Posterior cingulate gyrus (tissue), 11 donors: Measurements from ENCODE around the gene LYRM4.

ENCODE experiments used
- DNase-seq, 10 donors: peaks; one replicate each; pipeline versions ENCODE4 v3.0.0 to v3.0.0-alpha.2; 2020 to 2021; ENCODE audit warnings: mixed read lengths in 3 of 10
- intact Hi-C: fragments of 100-400 bp; cut with DNase I; formaldehyde crosslinking; loops from one replicate; pipeline ENCODE4 v1.15.1; 2023

Gene LYRM4

DNA sequence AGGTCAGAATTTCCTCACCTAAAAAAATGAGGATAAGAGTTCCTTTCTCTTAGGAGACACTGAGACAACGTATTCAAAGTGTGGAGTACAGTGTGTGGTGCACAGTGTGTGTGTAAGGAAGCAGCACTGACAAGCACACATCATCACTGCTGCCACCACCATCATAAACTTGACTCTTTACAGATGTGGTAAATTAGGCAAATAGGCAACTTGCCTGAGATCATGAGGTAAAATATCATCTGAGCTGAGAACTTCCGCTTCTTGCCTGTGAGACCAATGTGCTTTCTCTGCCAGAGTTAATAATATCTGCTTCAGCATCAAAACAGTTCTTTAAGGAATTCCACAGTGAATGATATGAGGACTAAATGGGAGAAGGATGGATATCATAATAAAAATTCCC, 52.7 kb downstream of the LYRM4 start:
- intact Hi-C loops = no loop called here
- DNase-seq = no peak

DNA sequence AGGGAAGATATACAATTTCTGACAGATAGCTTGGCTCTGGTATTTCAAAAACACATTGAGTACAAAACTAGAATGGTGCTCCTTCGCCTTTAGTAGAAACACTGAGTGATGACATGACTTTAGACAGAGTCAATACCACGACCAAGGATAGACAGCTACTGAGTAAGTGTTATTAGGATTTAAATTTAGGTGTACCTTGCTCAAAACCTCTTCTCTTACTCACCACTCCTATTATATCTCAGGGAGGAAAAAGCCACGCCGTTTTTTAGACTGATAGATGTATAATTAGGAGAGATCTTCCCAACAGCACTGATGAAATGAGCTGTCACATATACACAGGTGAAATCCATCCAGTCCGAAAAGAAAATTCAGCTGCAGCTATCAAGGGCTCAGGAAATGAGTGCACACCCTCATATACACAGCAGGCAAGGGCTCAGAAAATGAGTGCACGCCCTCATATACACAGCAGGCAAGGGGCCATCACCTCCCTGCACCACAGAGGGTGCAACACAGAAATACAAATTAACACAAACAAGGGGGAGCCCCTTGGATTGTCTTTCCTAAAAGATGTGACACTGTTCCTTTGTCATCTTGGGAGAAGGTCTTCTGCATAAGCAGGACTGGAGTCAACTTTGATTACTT, 53.7 kb downstream of the LYRM4 start:
- no peak for DNase-seq
- intact Hi-C loops = no loop called here

DNA sequence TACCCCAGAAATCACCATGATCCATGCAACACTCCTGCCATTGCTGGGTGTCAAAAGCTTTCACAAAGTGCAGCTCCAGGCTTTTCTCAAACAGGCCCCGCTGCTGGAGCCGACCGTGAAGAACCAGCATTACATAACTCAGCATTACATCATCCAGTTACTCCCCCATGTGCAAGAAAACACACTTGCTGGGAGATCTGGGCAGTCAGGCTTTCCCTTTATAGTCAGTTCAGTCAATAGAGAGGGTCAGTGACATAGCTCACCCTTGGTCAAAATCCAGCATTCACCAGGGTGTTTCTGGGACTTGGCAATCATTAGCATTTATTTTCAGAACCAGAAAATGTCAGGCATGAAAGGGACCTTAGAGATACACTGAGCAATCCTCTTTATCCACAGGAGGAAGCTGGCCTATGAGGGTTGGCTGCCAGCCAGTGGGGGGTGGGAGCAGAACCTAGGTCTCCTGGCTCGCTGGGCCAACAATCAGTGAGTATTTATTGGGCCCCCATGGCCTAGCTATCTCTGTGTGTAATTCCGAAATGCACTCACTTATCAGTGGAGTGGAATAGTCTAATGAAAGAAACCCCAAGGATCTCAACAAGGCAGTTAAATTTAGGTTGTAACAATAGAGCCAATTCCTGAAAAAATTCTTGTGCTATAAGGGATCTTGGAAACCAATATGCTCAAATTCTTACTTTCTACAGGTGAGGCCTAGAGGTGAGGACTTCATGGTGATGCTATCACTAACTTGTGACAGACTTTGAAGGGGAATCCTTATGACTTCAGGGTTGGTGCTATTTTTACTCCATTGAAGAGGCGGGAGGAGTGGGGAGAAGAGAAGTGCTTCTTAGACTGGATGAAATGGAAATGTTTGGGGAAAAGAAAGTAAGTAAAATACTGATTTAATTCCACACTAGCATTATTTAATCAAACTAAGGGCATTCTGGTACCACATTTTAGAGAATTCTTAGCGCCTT, 54.6 kb downstream of the LYRM4 start:
- intact Hi-C loops = no loop called here
- peak; percentile 48 to 94 (median 63) for DNase-seq

DNA sequence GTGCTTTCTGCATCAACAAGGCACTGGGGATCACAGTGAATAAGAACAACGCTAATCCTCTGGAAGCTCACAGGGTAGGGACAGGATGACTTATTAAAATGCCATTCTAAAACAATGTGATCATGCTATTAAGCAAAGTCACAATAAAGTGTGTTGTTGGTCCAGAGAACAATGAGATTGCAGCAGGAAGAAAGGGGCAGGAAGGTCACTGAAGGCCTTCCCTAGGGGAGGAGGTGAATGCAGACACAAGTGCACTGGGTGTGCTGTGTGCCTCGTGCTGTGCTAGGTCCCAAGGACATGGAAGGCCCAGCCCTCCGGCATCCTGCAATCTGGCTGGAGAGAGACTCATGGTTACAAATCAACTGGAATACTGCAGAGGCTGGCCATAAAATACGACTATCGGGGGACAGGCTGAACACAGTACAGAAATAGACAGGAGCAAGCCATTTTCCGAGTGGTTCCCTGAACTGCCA, 55.7 kb downstream of the LYRM4 start:
- DNase-seq = peak in 1 of 10 donors; percentile 35
- intact Hi-C loops = no loop called here

DNA sequence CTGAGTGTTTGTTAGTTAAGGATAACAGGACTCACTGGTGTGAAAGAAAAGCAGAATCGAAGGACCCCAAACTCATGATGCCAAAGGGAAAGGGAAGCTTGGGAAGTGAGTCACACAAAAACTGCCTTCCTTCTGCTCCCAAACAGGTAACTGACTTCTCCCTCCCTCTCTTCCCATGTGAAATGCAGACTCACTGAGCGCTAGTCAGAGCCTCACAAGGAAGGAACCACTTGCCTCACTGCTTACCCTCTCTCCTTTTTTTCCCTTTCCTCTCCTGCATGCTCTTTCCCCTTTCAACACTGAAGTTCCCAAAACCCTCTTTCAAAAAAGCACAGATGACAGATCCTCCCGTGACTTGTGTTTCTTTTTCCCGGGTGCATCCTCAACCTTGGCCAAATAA, 56.4 kb downstream of the LYRM4 start:
- no peak for DNase-seq
- intact Hi-C loops = no loop called here

DNA sequence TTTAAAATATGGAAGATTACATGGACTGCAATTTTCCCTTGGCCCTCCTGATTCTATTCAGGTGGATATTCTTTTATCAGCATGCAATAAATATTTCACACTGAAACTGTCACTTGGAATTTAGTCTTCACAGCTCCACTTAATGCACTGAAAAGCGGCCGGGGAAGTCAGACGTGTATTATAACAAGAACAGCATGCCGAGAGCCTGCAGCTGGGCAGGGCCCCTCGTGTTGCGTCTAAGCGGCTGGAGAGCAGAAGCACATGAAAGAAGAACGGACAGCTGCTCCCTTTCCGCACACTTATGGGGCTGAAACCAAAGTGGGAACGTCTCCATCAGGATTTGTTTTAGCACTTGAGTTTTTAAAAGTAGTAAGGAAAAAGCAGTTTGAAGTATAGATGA, 57.2 kb downstream of the LYRM4 start:
- intact Hi-C loops = no loop called here
- peak in 4 of 10 donors; percentile 20 to 89 (median 64) for DNase-seq

DNA sequence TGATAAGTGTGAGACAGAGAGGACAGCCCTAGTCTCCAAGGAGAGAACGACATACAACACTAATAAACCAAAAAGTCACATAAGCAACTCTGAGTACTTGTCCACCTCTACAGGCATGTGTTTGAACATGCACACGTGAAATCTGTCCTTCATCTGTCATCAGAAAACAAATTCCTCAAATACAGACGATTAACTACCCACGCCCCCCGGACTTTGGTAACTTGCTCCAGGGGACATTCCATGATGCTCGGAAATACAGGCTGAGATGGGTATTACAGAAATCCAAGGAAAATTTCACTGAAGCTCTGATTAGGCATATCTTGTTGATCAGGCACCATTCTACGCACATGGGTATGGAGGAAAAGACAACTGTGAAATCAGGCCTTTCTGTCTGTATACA, 57.8 kb downstream of the LYRM4 start:
- intact Hi-C loops = no loop called here
- no peak for DNase-seq

DNA sequence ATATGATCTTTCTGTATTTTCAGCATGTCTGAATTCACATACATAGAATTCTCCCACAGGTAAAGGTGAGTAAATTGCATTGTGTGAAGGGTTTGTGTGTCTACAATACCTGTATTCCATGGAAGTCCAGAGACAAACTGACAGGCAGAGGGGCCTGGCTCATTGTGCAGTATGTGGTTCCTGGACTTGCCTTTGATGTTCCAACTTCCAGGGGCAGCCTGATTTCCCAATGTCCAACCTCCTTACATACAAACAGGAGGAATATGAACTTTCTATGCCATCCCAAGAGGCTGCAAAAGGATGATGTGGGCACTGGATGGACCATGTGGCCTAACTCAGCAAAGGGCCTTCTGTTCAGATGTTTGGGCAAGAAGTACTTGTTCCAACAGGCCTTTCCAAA, 58.5 kb downstream of the LYRM4 start:
- DNase-seq = no peak
- intact Hi-C loops = no loop called here

DNA sequence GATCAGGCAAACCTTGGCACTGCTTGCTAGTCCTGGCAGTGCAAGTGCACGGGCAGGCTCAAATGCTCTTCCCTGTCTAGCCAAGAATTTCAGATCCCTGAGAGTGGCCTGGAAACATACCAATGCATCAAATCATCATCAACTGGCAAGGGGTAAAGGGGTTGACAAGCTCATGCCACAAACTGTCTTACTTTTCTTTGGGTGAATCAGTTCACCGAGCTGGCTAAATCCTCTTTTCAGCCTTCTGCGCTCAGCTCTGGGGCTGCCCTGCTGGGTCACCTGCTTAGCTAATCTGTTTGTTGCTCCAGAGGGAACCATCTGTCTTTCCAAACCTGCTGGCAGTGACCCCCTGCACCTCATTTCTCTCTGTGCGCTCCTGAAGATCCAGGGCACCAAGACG, 59.5 kb downstream of the LYRM4 start:
- intact Hi-C loops = no loop called here
- no peak for DNase-seq

DNA sequence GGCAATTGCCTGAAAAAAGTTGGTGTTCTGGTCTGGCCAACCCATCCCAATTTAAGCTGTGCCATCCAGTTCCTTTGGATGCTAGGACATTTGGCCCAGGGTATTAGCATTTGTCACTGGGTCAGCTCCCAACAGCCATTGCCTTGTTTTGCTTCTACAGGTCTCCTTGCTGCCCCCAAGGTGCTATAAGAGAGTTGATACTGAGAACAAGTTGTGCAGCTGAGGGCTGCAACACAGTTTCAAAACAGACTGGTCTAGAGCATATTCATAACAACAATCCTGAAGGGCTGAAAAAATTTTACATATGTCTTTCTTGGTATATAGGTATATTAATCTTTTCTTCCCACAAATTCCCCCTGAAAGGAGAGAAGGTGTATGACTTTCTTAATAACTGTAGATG, 61.0 kb downstream of the LYRM4 start:
- no peak for DNase-seq
- intact Hi-C loops = loop anchor here (5.0 kb wide), 1 partner anchor 37 kb away; no protein-coding TSS in a partner anchor

DNA sequence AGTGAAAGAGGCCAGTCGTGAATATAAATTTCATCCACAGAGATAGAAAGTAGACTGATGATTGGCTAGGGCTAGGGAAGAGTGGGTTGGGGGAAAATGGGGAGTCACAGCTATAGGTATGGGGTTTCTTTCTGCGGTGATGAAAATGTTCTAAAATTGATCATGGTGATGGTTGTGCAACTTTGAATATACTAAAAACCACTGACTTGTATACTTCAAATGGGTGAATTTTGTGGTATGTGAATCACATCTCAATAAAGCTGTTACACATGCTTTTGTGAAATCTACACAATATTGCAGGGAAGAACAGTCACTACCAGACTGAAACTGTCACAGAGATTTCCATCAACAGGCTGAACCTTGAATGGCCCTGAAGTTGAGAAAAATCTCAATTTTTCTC, 61.5 kb downstream of the LYRM4 start:
- intact Hi-C loops = loop anchor here (5.0 kb wide), 1 partner anchor 37 kb away; no protein-coding TSS in a partner anchor
- no peak for DNase-seq

DNA sequence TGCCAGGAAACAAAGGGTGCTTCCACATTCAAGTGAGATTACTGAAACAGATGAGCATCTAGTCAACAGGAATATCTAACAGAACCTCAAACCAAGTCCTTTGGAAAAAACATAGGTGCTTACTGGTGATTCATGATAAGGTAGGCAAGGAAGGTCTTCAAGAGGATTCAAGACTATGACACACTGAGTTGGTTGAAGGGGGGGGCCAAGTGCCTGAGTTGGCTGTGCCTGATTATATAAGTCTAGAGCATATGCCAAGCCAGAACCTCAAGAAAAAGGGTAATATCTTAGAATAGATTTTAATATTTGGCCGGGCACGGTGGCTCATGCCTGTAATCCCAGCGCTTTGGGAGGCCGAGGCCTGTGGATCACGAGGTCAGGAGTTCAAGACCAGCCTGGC, 63.7 kb downstream of the LYRM4 start:
- DNase-seq = no peak
- intact Hi-C loops = loop anchor here (5.0 kb wide), 1 partner anchor 35 kb away; no protein-coding TSS in a partner anchor

DNA sequence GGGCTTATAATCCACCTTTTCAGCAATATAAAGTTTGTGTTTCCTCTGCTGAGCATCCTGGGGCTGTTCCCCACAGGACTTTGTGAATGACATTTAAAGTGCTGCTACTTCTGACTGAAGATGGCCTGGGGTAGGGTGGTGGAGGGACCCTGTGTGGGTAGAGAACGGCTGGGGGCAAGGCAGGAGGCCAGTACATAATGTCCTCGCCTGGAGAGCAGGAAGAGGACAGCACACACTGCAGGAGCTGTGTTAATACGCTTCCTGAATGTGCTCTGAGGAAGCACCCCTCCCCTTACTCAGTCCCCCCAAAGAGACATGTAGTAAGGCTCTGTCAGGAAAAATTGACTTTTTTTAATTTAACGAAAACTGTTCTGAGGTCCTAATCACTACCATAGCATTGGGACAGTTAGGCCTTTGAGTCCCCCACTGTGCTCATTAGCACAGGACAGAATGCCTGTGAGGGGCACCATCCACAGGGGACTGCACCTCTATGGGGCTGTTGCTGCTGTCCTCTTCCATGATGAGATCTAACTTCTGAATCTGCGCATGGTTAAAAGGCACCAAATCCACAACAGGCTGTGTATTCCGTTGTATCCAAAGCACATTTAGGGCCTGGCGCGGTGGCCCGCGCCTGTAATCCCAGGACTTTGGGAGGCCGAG, 68.5 kb downstream of the LYRM4 start:
- intact Hi-C loops = no loop called here
- no peak for DNase-seq

DNA sequence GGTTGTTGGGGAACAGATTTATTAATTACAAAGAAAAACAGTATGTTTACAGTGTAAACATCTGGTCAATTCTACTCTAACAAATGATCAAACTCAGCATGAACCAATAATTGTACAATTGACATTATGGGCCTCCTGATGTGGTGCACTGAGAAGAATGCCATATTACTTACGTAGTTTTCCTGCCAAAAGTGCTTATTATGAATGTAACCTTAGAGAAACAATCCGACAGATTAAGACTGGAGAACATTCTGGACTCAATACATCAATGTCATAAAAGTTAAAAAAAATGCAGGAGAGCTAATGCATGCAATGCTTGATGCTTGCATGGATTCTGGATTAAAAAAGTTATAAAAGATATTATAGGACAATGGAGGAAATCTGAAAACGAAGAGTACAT, 69.0 kb downstream of the LYRM4 start:
- DNase-seq = no peak
- intact Hi-C loops = no loop called here

DNA sequence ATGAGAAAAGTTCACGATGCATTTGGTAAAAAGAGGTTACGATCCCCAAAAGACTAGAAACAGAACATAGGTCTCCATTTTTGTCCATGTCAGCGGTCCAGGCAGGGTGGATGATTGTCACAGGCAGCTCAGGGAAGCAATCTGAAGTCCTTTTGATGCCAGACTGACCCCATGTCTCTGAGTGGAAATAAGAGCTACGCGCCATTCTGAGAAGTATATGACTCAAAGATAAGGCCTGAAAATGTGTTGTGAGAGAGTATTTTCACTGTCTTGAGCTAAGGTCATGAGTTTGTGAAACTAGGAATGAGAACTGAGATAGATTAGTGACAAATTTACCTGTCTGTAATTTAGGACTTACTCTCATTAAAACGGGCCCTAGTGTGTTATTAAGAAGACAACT, 69.5 kb downstream of the LYRM4 start:
- intact Hi-C loops = no loop called here
- no peak for DNase-seq

DNA sequence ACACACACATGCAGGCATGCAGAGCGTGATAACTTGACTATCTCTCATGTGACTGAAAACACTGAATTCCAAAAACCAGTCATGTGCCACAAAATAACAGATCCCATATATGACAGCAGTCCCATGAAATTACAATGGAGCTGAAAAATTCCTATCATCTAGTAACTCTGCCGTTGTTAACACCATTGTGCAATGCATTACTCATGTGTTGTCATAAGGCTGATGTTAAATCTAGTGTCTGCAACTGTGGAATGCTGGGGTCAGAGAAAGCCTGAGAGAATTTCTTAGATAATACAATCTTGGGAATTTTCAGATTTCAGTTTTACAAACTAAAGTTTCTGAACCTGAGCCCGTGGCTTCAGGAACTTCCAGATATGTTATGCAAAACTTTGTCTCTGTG, 70.2 kb downstream of the LYRM4 start:
- intact Hi-C loops = no loop called here
- no peak for DNase-seq

DNA sequence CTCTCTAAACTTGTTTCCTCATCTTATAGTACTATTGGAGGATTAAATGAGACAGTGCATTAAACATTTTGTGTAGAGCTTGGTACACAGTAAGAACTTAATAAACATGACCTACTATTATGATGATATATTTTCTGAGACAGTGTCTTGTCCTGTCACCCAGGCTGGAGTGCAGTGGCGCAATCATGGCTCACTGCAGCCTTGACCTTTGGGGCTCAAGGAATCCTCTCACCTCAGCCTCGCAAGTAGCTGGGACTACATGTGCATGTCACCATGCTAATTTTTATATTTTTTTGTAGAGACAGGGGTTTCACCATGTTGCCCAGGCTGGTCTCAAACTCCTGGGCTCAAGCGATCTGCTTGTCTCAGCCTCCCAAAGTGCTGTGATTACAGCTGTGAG, 72.1 kb downstream of the LYRM4 start:
- intact Hi-C loops = no loop called here

DNA sequence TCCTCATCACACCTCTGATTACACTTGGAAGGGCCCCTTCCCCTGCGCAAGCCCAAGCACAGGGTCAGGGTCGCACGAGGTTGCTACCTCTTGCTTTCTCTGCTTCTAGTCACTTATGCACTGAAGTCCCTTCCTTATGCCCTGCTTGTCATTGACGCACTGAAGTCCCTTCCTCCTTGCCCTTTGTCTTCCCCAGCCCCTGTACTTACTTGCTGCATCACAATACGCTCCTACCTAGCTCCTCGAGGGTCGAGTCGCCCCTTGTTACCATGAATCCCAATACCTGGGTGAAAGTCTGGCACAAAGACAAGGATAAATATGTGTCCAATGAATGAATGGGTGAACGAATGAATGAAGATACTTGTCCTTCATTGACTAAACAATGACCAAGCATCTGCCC, 75.9 kb downstream of the LYRM4 start:
- intact Hi-C loops = no loop called here
- no peak for DNase-seq

More for the DNA sequence above, 72.1 kb downstream of the LYRM4 start:
- DNase-seq = no peak

DNA sequence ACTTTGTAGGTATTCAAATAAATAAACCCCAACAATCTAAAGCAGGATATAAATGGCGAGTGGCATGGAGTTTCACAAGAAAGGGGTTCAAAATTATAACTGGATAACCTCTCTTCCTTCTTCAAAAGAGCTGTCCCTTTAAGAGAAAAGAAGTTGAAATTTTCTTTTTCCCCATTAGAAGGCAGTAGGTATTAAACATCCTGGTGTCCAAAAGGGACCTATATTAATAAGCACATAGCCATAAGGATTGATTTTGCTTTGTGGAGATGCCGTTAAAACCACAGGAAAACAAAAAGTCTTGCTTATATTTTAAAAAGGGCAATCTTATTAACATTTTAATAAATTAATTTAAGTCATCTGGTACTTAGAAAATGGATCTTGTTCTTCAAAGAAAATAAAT, 76.5 kb downstream of the LYRM4 start:
- intact Hi-C loops = no loop called here
- no peak for DNase-seq

DNA sequence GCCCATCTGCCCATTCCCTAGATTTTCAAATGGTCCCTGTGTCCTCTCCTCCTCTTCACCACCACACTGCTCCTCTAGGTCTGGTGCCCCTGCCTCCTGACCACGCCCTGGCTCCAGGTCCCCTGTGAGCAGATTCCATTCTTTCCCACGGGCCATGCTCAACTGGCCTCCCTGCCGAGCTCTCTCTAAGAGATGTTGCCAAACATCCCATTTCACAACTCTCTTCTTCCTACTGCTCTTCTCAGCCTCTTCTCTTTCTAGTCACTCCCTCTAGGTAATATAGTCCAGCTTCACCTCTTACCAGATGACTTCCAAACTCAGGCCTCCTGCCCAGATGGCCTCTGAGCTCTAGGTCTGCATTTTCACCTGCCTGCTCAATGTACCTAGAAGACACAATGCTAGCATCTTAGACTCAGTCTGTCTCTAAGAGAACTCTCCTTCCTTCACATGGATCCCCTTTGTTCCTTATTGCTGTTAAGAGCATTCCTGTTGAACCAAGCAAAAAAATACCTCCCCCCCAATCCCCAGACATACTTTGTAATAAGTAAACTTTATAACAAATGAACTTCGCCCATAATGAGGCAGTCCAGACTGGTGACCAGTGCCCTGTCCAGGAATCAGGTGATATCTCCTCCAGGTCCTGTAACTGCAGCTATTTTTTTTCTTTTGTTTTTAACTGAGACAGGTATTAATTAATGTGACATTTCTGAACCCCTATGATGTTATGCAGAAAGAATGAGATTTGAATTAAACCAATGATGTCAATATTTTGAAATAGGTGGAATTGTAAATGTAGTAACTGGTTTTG, 79.0 kb downstream of the LYRM4 start:
- no peak for DNase-seq
- intact Hi-C loops = no loop called here
